Activated naive CD8-positive, alpha-beta T cell treated with anti-CD3 and anti-CD28 coated beads, Interleukin-2, amount 50 U/mL, for 24 hours (primary cell): Measurements from ENCODE around the gene TMEM9.

Experiments
- ATAC-seq: fragments of 150-1000 bp; cut with Tn5 transposase; one replicate; pipeline ENCODE4 v1.10.0; 2021
- DNase-seq: peaks from one replicate; pipeline ENCODE4 v3.0.0; 2021
- H3K27ac Mint-ChIP-seq: one replicate; pipeline ENCODE4 v1.8.0; 2021; ENCODE audit warnings: mild to moderate bottlenecking, mixed read lengths
- H3K27me3 Mint-ChIP-seq: one replicate; pipeline ENCODE4 v1.8.0; 2021; ENCODE audit warnings: mixed read lengths
- H3K36me3 Mint-ChIP-seq: one replicate; pipeline ENCODE4 v1.8.0; 2021; ENCODE audit warnings: low read depth, mixed read lengths
- H3K4me1 Mint-ChIP-seq: one replicate; pipeline ENCODE4 v1.8.0; 2021; ENCODE audit warnings: mixed read lengths
- H3K4me3 Mint-ChIP-seq: one replicate; pipeline ENCODE4 v1.8.0; 2021; ENCODE audit warnings: mild to moderate bottlenecking, moderate library complexity, mixed read lengths
- H3K9me3 Mint-ChIP-seq: one replicate; pipeline ENCODE4 v1.8.0; 2021; ENCODE audit warnings: mixed read lengths

The TMEM9 gene

DNA sequence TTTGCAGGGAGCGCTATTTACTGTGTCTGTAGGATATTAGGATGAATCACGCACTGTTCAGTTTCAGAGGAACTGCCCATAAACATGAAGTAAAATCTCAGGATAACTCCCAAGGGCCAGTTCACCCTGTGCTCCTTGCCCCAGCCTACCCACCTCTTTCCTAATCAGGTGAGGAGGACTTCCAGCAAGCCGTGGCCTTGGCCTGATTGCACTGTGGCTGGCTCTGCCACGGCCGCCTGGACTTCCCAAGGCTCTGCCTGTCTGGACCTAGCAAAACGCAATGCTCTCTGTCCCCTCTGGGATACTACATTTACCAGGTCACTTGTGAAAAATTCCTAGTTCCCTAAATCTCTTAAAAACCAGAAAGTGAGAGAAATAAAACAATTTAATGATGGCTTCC, 19.9 kb downstream of the TMEM9 start:
- no peaks in the 10 kb centered on the region for H3K9me3 Mint-ChIP-seq
- H3K4me3 Mint-ChIP-seq, result no peak overlapping the region
- H3K4me1 Mint-ChIP-seq, result no peaks in the 10 kb centered on the region
- no peak overlapping the region for H3K27ac Mint-ChIP-seq
- no peaks in the 10 kb centered on the region for H3K27me3 Mint-ChIP-seq
- peaks cover 2% of the 10 kb centered on the region for H3K36me3 Mint-ChIP-seq
- DNase-seq, result no peak
- no peak for ATAC-seq

DNA sequence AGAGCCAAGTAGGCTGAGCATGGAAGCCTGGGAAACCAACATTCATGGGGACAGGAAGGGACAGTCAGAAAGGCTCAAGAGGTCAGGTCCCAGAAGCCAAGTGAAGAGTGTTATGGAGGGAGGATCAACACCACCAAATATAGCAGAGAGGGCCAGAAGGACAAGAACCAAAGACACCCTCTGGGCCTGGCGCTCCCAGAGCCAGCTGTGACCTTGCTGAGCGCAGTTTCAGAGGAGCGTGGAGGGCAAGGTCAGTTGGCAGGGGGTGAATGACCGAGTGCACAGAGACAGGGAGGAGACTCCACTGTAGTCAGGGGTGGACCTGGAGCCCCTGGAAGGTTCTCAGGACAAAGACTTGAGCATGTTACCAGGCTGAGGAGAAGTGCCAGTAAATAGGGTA, 22.9 kb downstream of the TMEM9 start:
- Mint-ChIP-seq H3K27ac (no peak overlapping the region), H3K4me1 (no peaks in the 10 kb centered on the region), H3K9me3 (no peaks in the 10 kb centered on the region), H3K36me3 (peaks cover 2% of the 10 kb centered on the region), H3K27me3 (no peaks in the 10 kb centered on the region), H3K4me3 (no peak overlapping the region)
- ATAC-seq, result no peak
- no peak for DNase-seq

DNA sequence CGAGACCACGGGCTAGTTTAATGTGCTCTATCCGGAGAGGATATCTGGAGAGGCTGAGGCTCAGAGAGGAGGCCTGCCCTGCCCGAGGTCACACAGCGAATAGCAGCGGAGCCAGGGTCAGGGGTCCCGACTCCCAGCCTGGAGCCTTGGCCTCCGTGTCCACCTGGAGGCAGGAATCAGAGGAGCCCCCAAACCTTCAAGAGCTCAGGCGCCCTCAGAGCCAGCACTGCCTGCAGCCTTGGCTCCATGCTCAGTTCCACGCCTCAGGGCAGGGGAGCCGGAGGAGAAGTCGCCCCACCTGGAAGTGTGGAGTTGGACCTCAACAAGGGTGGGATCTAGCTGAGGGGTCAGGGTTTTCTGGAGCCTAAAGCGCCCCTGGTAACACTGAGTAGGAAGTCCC, 25.3 kb downstream of the TMEM9 start:
- H3K4me3 Mint-ChIP-seq, result no peak overlapping the region
- ATAC-seq, result no peak
- H3K36me3 Mint-ChIP-seq, result peaks cover 2% of the 10 kb centered on the region
- DNase-seq, result no peak
- H3K9me3 Mint-ChIP-seq, result no peaks in the 10 kb centered on the region
- peaks cover 6% of the 10 kb centered on the region for H3K27me3 Mint-ChIP-seq
- H3K4me1 Mint-ChIP-seq, result no peaks in the 10 kb centered on the region
- H3K27ac Mint-ChIP-seq, result no peak overlapping the region

DNA sequence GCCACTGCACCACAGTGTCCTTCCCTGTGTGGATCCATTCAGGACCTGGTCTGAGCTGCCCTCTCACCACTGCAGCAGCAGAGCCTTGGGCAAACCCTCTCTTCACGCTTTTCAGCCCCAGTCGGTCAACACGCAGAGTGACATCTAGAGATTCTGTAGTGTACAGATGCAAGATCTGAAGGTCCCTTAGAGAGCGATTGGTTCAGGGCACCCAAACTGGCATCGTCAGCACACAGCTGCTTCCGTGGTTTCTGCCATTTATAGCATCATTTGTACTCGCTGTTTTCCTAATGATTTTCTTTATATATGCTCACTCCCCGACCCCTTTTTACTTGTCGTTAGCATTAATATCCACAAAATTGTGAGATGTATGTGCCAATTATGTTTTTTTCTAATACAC, 25.8 kb downstream of the TMEM9 start:
- H3K36me3 Mint-ChIP-seq, result peaks cover 2% of the 10 kb centered on the region
- peaks cover 6% of the 10 kb centered on the region for H3K27me3 Mint-ChIP-seq
- no peaks in the 10 kb centered on the region for H3K4me1 Mint-ChIP-seq
- DNase-seq (no peak), ATAC-seq (no peak)
- H3K4me3 Mint-ChIP-seq, result no peak overlapping the region
- no peaks in the 10 kb centered on the region for H3K9me3 Mint-ChIP-seq
- no peak overlapping the region for H3K27ac Mint-ChIP-seq

DNA sequence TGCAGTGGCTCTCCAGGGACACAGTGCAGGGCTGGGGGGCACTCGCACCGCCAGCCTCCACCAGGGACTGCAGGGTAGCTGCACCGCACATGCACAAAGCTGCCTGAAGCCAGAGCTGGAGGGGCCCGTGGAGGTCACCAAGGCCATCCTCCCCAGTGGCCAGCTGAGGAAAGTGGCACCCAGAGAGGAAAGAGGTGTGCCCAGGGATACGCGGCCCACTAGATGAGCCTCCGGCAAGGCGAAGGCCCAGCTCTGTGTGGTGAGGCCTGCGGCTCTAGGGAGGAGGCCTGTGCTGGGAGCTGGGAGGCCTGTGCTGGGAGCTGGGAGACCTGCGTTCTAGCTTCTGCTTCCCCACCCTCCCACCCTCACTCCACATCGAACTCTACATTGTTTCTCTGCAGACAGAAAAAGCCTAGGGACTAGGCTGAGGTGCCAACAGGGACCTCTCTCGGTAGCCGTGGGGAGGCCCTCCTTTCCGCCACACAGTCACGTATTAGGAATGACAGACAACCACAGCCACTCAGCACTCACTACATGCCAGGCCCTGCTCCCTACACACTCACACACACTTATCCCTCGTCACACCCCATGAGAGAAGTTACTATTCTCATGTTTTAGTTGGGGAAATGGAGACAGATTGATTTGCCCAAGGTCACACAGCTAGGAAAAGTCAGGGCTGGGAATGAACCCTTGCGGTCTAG, 26.4 kb downstream of the TMEM9 start:
- DNase-seq (no peak), ATAC-seq (no peak)
- Mint-ChIP-seq H3K27me3 (peaks cover 6% of the 10 kb centered on the region), H3K9me3 (no peaks in the 10 kb centered on the region), H3K36me3 (peaks cover 1% of the 10 kb centered on the region), H3K27ac (no peak overlapping the region), H3K4me3 (no peak overlapping the region), H3K4me1 (no peaks in the 10 kb centered on the region)

DNA sequence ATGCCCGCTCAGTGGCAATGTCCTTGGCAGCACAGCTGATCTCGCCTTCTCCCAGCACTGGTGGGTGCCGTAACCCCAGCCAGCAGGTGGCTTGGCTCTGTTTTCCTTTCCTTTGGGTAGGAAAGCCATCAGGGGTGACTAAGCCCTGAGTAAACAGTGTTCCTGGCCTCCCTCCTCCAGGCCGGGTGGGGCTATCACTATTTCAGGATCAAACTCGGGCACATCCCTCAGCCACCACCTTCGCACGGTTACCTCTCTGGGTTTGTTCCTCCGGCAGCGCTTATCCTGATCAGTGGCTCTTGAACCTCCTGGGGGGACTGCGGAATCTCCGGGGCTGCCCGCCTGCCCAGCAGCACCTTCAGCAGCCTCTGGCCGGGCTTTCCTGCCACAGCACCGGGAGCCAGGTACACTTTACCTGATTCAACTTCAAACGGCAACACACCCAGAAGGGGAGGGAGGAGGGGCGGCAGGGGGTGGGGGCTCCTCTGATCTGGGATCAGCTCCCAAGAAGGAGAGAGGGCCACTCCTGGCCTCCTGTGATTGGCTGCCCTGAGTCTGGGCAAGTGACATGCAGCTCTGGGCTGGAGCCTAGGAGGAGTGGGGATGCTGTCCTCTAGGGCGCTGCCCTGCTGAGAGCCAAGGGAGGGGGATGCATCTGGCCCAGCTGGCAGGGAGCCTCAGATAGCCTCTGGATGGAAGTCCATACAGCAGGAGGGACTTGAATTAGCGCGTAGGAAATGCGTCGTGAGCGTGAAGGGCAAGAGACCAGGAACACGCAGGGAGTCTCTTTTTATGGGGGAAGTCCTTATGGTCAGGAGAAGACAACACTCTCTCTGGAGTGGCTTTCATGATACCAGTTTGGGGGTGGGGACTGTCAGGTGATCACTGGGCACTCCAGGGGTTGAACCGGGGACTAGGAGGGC, 27.2 kb downstream of the TMEM9 start, which contains the start of gene ASCL5:
ASCL5 (minus strand) TSS at position 353 of the 923 bp plus-strand sequence. CDS start 11,812 bp downstream, outside the sequence.
- Mint-ChIP-seq H3K9me3 (no peaks in the 10 kb centered on the region), H3K27ac (no peak within 1 kb of the TSS), H3K4me3 (no peak within 1 kb of the TSS), H3K27me3 (peaks cover 6% of the 10 kb centered on the region), H3K4me1 (no peaks in the 10 kb centered on the region), H3K36me3 (no peaks in the 10 kb centered on the region)
- ATAC-seq (no peak), DNase-seq (no peak)

DNA sequence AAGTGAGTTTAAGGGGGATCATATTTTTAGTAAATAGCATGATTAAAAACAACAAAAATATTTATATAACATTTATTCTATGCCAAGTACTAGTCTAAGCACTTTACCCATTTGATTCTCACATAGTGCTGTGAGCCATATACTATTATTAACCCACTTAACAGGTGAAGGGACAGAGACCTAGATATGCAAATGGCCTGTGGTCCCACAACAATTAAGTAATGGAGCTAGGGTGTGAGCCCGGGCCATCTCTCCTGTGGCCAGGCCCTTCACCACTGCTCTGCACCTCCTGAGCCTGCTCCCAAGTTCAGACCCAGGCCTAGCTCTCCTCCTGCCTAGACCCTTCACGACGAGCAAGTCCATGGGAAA, 27.8 kb downstream of the TMEM9 start:
- Mint-ChIP-seq H3K27ac (no peak overlapping the region), H3K4me3 (no peak overlapping the region), H3K27me3 (peaks cover 6% of the 10 kb centered on the region), H3K4me1 (no peaks in the 10 kb centered on the region), H3K9me3 (no peaks in the 10 kb centered on the region), H3K36me3 (no peaks in the 10 kb centered on the region)
- no peak for ATAC-seq
- DNase-seq, result no peak

DNA sequence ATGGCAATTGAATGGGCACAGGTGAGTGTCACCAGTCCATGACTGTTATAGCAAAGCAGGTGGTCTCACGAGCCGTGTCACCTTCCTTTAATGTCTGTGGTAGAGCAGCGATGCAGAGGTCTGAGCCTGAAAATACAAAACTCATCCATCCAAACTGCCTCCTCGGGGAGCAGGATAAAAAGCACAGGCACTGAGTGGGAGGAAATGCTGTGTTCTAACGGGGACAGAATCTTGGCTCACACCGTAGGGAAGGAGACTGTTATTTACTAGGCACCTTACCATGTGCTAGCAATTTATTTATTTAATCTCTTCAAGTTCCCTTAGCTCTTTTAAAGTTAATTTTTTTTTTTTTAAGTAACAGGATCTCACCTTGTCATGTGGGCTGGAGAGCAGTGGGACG, 28.5 kb downstream of the TMEM9 start:
- H3K4me3 Mint-ChIP-seq, result no peak overlapping the region
- peaks cover 6% of the 10 kb centered on the region for H3K27me3 Mint-ChIP-seq
- DNase-seq (no peak), ATAC-seq (no peak)
- H3K36me3 Mint-ChIP-seq, result no peaks in the 10 kb centered on the region
- H3K4me1 Mint-ChIP-seq, result no peaks in the 10 kb centered on the region
- H3K9me3 Mint-ChIP-seq, result no peaks in the 10 kb centered on the region
- no peak overlapping the region for H3K27ac Mint-ChIP-seq

DNA sequence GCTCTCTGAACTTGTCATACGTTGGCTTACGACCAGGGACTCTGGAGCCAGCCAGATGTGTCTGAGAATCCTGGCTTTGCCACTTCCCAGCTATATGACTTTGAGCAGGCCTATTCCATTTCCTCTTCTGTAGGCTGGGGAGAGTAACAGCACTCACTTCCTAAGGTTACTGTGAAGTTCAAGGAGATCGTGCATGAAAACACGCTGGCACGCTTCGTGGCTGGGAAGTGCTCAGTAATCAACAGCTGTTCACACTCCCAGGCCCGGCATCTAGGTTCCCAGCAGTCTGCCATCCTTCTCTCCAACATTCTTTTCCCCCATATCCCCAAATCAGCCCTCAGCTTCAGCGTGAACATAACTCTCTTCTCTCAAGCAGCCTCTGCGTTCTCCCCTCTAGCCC, 29.3 kb downstream of the TMEM9 start:
- no peak overlapping the region for H3K4me3 Mint-ChIP-seq
- no peaks in the 10 kb centered on the region for H3K4me1 Mint-ChIP-seq
- no peaks in the 10 kb centered on the region for H3K36me3 Mint-ChIP-seq
- H3K27me3 Mint-ChIP-seq, result peaks cover 6% of the 10 kb centered on the region
- no peak for DNase-seq
- H3K9me3 Mint-ChIP-seq, result no peaks in the 10 kb centered on the region
- H3K27ac Mint-ChIP-seq, result no peak overlapping the region
- ATAC-seq, result no peak

DNA sequence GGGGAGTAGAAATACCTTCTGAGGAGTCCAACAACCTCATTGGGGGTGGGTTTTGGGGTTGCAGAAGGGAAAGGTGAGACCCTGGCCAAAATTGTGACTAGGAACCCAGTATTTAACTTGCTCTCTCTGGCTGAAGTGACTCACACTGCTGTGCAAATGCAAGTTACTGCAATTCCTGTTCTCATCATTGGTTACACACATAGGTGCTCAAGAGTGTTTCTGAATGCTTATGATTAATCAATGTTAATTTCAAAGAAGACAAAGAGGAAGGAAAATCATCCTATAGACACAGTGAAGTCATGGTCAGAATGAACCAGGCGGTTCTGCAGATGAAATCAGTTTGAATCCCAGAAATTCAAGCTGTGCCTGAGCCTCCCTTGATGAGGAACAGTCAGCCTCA, 30.4 kb downstream of the TMEM9 start:
- Mint-ChIP-seq H3K4me1 (peaks cover 2% of the 10 kb centered on the region), H3K27me3 (peaks cover 6% of the 10 kb centered on the region)

DNA sequence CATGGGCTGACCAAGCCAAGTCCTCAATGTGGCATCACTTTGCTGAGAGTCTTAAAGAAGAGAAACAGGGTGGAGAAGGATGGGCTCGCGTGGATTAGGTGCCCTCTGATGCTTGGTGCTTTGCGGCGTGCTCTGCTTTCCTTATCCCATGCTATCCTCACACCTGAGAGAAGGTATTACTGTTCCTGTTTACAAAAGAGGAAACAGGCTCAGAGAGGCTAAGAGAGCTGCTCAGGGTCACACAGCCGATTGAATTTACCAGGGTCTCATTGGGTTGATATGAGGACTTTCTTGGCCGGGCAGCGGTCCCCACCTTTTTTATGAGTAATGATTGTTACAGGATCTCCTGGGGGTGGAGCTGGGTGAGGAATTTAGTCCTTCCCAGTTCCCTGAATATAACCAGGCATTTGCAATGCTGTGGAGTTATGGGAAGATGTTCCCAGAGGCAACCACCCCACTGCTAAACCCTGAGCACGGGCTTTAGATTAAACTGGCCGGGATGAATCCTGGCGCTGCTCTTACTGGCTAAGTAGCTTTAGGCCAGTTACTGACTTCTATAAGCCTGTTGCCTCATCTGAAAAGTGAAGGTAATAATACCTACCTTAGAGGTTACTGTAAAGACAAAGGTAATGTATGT, 31.8 kb downstream of the TMEM9 start:
- no peaks in the 10 kb centered on the region for H3K9me3 Mint-ChIP-seq
- no peaks in the 10 kb centered on the region for H3K36me3 Mint-ChIP-seq
- H3K27ac Mint-ChIP-seq, result no peak overlapping the region
- DNase-seq (no peak), ATAC-seq (no peak)
- peaks cover 2% of the 10 kb centered on the region for H3K4me1 Mint-ChIP-seq
- H3K27me3 Mint-ChIP-seq, result peaks cover 6% of the 10 kb centered on the region
- H3K4me3 Mint-ChIP-seq, result no peak overlapping the region

More for the DNA sequence above, 30.4 kb downstream of the TMEM9 start:
- Mint-ChIP-seq H3K4me3 (no peak overlapping the region), H3K9me3 (no peaks in the 10 kb centered on the region), H3K36me3 (no peaks in the 10 kb centered on the region), H3K27ac (no peak overlapping the region)
- ATAC-seq (no peak), DNase-seq (no peak)

DNA sequence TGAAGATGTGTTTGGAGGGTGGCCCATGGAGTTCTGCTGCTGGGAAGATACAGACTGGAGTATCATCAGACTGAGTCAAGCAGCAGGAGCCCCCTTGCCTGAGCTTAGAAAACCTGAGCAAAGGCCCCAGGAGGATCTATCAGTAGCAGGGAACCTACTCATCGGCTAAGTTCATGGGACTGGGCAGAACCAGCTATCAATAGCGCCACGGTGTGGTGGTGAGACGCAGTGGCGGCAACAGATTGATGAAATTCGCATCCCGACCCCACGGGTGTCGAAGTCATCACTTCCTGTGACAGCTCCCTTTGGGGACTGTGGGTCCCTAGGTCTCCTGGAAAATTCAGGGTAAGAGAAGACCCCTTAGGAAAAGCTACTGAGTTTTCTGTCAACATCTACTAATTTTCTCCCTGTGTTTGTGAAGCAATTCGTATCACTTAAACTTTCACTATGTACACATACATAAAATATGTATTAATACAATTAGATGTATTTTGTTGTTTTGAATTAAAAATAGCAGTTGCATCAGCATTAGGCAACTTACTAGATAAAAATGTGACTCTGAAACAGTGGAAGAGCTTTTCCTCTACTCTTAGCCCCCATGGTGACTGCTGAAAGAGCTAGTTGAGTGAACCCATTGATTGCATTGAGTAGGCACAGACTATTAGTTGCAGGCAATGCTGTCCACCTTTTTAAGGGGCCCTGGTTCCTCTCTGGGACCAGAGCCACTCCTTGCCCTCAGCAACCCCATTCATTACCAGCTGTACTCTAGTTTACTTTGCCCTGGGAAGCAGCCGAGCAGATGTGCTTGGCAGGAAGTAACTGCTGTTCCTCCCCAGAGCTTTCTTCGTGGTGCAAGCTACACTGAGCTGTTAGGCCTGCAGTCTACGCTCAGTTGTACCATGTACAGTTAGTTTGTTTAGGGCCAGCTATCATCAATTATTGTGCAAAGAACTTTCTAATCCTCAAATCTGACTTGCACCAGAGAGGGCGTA, 34.8 kb downstream of the TMEM9 start:
- DNase-seq (peak; percentile 67), ATAC-seq (peak; percentile 42)
- H3K4me1 Mint-ChIP-seq, result peaks cover 9% of the 10 kb centered on the region
- no peaks in the 10 kb centered on the region for H3K27me3 Mint-ChIP-seq
- H3K4me3 Mint-ChIP-seq, result no peak overlapping the region
- H3K9me3 Mint-ChIP-seq, result no peaks in the 10 kb centered on the region
- no peaks in the 10 kb centered on the region for H3K36me3 Mint-ChIP-seq
- no peak overlapping the region for H3K27ac Mint-ChIP-seq

DNA sequence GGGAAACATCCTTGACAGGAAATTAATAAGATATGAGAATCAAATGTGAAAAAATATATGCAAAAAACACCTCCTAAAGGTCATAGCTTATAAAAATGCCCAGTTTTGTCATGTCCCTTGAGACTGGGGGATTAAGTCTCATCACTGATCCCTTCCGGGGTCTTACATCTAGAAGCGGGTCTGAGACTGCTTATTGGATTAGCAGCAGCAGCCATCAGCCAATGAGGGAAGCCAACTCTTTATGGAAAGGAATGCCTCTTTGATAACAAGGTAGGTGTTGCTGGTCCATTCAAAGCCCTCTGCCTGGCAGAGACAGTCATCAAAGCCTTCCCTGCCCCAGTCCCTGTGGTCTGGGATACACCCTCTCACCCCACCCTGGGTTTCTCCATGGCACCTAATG, 38.2 kb downstream of the TMEM9 start:
- DNase-seq (no peak), ATAC-seq (no peak)
- H3K9me3 Mint-ChIP-seq, result no peaks in the 10 kb centered on the region
- no peaks in the 10 kb centered on the region for H3K27me3 Mint-ChIP-seq
- H3K4me3 Mint-ChIP-seq, result peak overlapping the region; percentile 11
- H3K27ac Mint-ChIP-seq, result no peak overlapping the region
- no peaks in the 10 kb centered on the region for H3K36me3 Mint-ChIP-seq
- peaks cover 14% of the 10 kb centered on the region for H3K4me1 Mint-ChIP-seq

DNA sequence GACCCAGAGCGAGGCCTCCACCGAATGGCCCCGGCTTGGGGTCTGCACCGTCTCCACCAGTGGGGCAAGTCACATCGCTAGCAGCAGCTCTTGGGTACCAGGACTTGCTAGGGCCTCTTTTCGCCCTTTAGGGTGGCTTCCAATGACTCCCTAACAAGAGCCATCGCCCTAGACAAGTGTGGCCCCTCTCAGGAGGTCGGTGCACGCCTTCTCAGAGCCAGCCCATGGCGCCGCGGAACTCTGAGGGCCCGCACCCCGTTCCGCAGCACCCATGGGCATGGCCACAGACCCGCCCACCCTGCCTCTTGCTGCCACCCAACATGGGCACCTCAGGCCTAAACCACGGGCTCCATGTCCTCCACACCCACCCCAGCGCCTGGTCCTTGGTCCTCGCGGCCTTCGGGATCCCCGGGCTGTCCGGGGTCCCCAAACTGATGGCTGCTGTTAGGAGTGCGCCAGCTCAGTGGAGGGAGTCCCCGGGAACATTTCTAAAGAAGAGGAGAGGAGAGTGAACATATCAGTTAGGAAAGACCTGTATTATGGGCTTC, 38.8 kb downstream of the TMEM9 start:
- H3K27me3 Mint-ChIP-seq, result no peaks in the 10 kb centered on the region
- no peak overlapping the region for H3K27ac Mint-ChIP-seq
- H3K9me3 Mint-ChIP-seq, result no peaks in the 10 kb centered on the region
- DNase-seq (no peak), ATAC-seq (no peak)
- H3K36me3 Mint-ChIP-seq, result no peaks in the 10 kb centered on the region
- H3K4me1 Mint-ChIP-seq, result peaks cover 14% of the 10 kb centered on the region
- H3K4me3 Mint-ChIP-seq, result peak overlapping the region; percentile 11
